ENCODE data around the gene PDPK1. TPM values are rescaled to one million over a fixed set of nuclear protein-coding genes. Genes with fewer than 3 reads are reported as not detected.

The PDPK1 gene
- total RNA-seq, 1 donor from 2014 or later = 27.0 TPM

- no peak for TF ChIP-seq CTCF (IDR thresholded peaks at IDR 0.05; ENCODE audit: insufficient read depth, low read length, poor library complexity, severe bottlenecking)
- no peak for DNase-seq (ENCODE audit: low read depth)
- Histone ChIP-seq H3K36me3 (ENCODE audit: control insufficient read depth, insufficient read depth, low read length) (no peaks in the 10 kb centered on the region), H3K27me3 (ENCODE audit: control insufficient read depth, insufficient read depth, low read length) (no peaks in the 10 kb centered on the region), H3K4me3 (ENCODE audit: low read depth, low read length) (no peak overlapping the region)
Observed at GRCh38 chr16:2584729-2585650, 47.2 kb downstream of the PDPK1 start.

GRCh38 chr16:2585651-2586081 lies 47.8 kb downstream of the PDPK1 start:
- H3K27me3 ChIP-seq (ENCODE audit: control insufficient read depth, insufficient read depth, low read length) = no peaks in the 10 kb centered on the region
- H3K36me3 ChIP-seq (ENCODE audit: control insufficient read depth, insufficient read depth, low read length) = no peaks in the 10 kb centered on the region
- no peak for DNase-seq (ENCODE audit: low read depth)
- TF ChIP-seq CTCF (IDR thresholded peaks at IDR 0.05; ENCODE audit: insufficient read depth, low read length, poor library complexity, severe bottlenecking) = no peak
- no peak overlapping the region for H3K4me3 ChIP-seq (ENCODE audit: low read depth, low read length)

GRCh38 chr16:2586241-2586640 lies 48.4 kb downstream of the PDPK1 start:
- no peak overlapping the region for H3K4me3 ChIP-seq (ENCODE audit: low read depth, low read length)
- H3K27me3 ChIP-seq (ENCODE audit: control insufficient read depth, insufficient read depth, low read length) = no peaks in the 10 kb centered on the region
- TF ChIP-seq CTCF (IDR thresholded peaks at IDR 0.05; ENCODE audit: insufficient read depth, low read length, poor library complexity, severe bottlenecking) = peak; percentile 49
- no peaks in the 10 kb centered on the region for H3K36me3 ChIP-seq (ENCODE audit: control insufficient read depth, insufficient read depth, low read length)
- no peak for DNase-seq (ENCODE audit: low read depth)

GRCh38 chr16:2586901-2587480 lies 49.2 kb downstream of the PDPK1 start:
- DNase-seq (ENCODE audit: low read depth) = no peak
- Histone ChIP-seq H3K4me3 (ENCODE audit: low read depth, low read length) (no peak overlapping the region), H3K27me3 (ENCODE audit: control insufficient read depth, insufficient read depth, low read length) (no peaks in the 10 kb centered on the region), H3K36me3 (ENCODE audit: control insufficient read depth, insufficient read depth, low read length) (no peaks in the 10 kb centered on the region)
- no peak for TF ChIP-seq CTCF (IDR thresholded peaks at IDR 0.05; ENCODE audit: insufficient read depth, low read length, poor library complexity, severe bottlenecking)

- H3K27me3 ChIP-seq (ENCODE audit: control insufficient read depth, insufficient read depth, low read length) = no peaks in the 10 kb centered on the region
- TF ChIP-seq CTCF (IDR thresholded peaks at IDR 0.05; ENCODE audit: insufficient read depth, low read length, poor library complexity, severe bottlenecking) = no peak
- no peaks in the 10 kb centered on the region for H3K36me3 ChIP-seq (ENCODE audit: control insufficient read depth, insufficient read depth, low read length)
- H3K4me3 ChIP-seq (ENCODE audit: low read depth, low read length) = no peak overlapping the region
- no peak for DNase-seq (ENCODE audit: low read depth)
Observed at GRCh38 chr16:2587891-2588565, 50.2 kb downstream of the PDPK1 start.

All from kidney epithelial cell (primary cell).